GM19099 (cell line): ENCODE measurements around the gene ACMSD.

Experiments
- POLR2A ChIP-seq: IDR thresholded peaks from 3 replicates; pipeline ENCODE4 v1.6.1; 2011; ENCODE audit warnings: low read depth; ENCODE audit not compliant: insufficient read length; ENCODE audit errors: extremely low read depth

Gene ACMSD

DNA sequence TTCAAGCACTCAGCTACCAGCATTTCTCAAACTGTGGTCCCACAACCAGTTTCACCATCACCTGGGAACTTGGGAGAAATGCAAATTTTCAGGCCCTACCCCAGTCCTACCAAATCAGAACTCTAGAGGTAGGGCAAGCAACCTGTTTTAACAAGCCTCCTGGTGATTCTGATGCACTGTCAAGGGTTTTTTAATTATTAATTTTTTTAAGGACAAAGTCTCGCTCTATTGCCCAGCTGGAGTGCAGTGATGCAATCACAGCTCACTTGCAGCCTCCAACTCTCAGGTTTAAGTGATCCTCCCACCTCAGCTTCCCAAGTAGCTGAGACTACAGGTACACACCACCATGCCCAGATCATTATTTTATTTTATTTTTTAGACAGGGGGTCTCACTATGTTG lies 7.8 kb downstream of the ACMSD start:
- TF ChIP-seq POLR2A, result no peak

DNA sequence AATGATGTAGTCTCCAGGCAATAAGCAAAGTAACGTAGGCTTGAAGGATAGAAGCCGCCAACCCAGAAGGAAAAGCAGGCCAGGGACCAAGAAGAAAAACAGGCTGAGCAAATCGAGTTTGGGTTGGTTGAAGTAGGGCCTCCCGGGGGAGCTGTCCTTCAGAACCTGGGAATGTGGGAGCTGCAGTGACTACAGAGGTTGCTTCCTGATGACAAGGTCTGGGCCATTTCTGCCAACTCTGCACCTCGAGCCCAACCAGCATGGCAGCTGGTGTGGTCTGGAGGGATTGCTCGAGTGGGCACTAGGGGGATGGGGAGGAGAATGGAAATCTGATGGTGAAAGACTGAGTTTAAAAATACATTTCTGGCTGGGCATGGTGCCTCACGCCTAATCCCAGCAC lies 14.1 kb downstream of the ACMSD start:
- TF ChIP-seq POLR2A, result no peak

DNA sequence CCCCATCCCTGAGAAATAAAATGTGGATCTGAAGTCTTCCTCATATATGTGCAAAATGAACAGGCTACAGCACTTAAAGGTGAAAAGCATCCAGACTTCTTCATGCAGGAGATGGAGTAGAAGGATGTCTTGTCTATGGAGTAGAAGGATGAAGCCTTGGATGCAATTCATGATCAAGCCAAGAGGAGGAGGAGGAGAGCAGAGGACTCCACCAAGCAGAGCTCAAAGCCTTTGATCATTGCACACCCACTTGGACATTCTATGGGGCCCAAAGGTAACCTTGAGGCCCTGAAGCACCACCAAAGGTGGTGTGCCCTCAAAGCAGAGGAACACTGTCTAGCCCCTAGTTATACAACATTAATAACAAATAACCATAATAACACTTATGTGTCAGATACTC lies 17.3 kb downstream of the ACMSD start:
- no peak for TF ChIP-seq POLR2A

DNA sequence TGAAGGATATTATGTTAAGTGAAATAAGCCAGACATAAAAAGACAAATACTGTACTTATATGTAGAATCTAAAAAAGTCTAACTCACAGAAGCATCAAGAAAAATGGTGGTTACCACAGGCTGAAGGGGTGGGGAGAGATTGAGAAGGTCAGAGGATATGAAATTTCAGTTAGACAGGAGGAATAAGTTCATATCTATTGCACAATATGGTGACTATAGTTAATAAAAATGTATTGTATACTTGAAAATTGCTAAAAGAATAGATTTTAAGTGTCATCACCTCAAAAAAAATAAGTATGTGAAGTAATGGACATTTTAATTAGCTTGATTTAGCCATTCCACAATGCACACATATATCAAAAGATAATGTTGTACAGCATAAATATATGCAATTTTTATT lies 19.8 kb downstream of the ACMSD start:
- no peak for TF ChIP-seq POLR2A

DNA sequence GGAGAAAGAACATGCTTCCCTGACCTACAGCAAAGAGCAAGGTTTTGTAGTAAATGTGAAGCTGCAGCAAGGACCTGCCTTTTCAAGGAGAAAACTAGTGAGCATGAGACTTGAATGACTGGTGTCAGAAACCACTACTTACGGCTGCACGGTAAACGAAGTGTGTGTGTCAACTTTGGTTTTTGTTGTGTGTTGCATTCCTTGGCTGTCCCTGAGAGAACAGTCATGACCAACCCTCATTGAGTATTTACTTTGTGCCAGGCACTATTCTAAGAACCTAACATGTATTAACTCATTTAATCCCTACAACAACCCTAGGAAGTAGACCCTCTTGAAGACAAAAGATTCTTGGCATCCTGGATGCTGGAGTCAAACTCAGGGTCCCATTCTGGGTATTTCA lies 22.8 kb downstream of the ACMSD start:
- no peak for TF ChIP-seq POLR2A

DNA sequence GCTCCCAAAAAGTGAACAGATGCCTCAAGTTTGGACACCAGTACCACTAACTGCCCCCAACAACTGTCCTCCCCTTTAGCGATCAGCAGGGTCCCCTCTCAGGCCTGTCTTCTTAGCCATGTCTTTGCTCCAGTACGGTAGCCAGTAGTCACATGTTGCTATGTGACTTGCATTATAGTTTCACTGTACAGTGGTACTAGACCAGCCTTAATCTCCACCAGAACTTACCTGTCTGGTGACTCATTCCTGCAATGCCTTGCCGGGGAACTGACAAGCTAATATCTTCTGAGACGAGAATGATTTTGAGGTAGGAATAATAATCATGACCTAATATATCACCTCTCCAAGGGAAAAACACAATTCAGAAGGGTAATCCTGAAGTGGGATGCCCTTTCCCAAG lies 23.7 kb downstream of the ACMSD start:
- TF ChIP-seq POLR2A, result no peak

DNA sequence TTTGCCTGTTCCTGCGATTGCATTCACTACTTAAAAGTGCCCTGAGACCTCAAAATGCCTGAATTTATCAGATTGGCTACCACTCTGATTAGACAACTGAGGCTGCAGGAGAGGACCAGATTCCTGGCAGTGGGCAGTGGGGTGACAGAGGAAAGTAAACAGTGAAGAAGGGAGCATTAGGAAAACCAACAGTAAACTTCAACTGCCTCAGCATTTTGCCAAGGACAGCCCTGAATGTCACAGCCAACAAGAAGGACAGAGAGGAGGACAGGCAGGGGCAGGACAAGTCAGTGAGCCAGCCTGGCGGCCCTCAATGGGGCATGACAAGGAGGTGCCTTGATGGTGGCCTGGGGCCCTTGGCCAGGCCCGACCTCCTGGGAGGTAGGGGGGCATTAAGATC lies 24.3 kb downstream of the ACMSD start:
- no peak for TF ChIP-seq POLR2A

DNA sequence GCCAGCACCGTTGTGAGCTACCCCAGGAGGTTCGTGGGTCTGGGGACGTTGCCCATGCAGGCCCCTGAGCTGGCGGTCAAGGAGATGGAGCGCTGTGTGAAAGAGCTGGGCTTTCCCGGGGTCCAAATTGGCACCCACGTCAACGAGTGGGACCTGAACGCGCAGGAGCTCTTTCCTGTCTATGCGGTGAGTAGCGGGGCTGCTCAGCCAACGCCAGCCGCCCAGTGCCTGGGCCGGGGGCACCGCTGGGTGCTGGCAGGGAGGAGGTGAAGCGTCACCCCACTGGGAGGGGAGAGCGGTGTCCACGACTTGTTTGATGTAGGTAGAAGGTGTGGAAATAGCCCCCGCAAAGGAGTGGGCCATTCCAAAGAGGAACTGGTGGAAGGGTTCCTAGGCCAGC lies 25.0 kb downstream of the ACMSD start:
- no peak for TF ChIP-seq POLR2A

DNA sequence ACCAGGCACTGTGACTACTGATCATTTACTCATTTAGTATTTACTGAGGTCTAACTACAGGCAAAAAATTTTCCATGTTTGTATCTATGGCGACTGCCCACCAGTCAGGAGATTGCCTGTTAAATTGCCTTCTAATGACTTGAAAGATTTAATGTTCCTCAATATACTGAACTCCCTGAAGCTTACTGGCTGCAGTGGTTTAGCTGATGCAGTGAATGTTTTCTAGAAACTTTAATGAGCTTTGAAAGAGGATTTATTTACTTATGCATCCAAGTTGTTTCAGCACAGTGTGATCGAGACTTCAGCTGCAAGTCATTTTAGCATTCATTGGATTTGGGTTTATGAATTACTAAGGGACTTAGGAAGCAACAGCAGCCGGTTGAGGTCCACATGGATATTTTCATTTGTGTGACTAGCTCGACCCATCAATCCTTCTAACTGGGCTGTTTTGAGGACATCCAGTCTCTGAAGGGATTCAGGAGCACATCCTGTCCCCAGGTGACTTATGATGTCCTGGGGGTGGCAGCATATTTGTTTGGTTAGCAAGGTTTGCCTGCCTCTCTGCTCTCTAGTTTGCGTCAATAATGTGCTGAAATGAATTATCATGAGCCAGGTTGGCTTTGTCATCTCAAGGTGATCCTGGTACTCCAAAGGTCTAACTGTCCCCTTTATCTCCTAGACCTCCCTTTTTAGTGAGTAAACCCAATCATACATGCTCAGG lies 26.8 kb downstream of the ACMSD start:
- TF ChIP-seq POLR2A, result no peak

DNA sequence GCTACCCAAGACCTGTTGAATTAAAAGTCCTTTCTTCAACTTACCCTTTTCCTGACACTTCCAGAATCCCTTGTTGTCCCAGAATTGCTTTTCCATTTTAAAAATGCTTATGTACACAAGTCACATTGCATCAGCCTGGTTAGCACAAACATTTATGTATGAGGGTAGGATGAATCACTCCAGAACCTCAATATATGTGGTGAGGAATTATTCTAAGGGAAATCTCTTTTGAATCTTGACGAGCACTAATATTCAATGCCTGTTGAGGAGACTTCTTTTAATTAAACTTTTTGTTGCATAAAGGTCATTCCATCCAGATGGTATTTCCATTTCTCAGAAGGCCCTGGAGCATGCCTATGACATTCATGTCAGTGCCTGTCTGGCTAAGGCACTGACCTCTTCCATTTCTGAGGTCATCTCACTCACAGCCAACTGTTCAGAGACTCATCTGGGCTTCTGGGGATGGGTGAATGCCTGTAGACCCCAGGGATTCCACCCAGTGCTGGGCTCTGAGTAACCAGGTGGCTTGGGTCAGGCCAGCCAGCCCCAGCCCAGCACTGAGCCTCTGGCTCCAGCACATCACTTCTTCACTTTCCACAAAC lies 28.2 kb downstream of the ACMSD start:
- TF ChIP-seq POLR2A, result no peak

DNA sequence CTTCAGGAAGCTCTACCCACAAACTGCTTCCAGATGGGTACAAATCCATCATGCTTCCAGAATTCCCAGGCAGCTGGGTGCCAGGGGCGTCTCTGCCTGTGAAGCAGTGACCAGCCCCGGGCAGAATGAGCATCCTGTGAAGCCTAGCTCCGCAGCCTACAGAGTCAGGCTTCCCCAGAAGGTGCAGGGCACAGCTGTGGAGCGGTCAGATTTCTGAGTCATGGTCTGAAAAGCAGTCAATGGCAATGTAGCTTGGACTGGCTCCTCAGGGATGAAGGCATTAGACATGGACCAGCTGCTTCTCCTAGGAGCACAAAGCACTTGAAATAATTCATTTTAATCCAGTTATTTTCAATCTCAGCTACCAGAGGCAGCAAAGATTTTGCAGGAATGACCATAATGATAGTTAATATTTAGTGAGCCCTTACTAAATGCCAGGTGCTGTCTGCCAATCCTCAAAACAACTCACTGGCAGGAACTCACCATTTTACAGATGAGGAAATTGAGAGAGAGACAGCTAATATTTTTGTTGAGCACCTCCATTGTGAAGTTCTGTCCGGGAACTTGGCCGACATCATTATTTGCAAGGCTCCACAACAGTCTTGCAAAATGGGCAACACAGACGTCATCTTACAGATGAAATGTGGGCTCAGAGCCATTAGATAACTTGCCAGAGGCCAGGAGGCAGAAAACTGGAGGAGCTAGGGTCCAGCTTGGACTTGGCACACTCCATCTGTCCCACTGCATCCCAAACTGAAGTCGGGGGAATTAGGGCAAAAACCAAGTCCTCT lies 31.7 kb downstream of the ACMSD start:
- no peak for TF ChIP-seq POLR2A

DNA sequence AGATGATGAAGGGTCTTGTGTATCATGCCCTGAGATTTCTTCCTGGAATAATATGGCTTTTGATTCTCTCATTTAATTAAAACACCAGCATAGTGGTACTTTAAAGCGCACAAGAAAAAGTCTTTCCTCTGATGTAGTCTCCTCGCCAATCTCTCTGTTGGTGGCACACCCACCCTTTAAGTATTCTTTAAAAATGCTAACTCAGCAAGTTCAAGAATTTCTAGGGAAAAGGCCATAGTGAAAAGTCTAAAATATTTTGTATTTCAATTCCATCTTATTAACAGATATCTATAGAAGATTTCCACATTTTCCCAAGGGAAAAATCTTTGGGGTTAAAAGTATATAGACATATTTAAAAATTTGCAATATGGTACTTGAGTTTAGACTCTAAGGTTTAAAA lies 34.7 kb downstream of the ACMSD start:
- no peak for TF ChIP-seq POLR2A

DNA sequence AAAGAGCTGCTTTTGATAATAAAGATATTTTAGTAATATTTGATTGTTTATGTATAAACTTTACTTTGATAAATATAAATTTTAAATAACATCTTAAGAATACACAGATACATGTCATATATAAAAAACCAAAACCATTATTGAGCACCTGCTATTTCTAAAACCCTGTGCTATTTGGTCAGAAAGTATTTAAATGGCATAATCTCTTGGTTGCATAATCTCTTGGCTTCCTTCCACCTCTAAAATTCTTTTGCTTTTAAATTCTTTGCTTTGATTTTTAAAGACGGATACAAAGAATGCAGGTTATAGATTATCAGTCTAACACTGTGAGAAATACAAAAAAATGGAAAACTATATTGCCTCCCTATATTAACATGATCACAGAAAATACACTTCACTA lies 36.9 kb downstream of the ACMSD start:
- TF ChIP-seq POLR2A, result no peak

DNA sequence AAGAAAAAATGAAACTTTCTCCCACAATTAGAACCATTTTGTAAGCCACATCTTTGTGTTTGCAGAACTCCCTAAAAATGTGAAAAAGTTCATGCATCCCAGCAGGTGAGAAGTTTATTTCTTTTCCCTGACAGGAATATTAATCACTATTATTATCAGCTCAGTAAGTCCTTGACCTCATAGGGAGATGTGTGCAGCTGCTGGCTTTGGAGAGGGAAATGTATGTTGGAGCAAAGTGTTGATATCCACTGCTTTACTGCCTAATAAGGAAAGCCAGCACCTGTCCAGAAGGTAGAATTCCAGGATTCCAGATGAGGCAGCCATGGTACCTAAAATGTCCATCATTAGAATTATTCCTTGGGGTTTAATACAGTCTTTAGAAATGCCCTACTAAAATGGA lies 44.4 kb downstream of the ACMSD start:
- no peak for TF ChIP-seq POLR2A

DNA sequence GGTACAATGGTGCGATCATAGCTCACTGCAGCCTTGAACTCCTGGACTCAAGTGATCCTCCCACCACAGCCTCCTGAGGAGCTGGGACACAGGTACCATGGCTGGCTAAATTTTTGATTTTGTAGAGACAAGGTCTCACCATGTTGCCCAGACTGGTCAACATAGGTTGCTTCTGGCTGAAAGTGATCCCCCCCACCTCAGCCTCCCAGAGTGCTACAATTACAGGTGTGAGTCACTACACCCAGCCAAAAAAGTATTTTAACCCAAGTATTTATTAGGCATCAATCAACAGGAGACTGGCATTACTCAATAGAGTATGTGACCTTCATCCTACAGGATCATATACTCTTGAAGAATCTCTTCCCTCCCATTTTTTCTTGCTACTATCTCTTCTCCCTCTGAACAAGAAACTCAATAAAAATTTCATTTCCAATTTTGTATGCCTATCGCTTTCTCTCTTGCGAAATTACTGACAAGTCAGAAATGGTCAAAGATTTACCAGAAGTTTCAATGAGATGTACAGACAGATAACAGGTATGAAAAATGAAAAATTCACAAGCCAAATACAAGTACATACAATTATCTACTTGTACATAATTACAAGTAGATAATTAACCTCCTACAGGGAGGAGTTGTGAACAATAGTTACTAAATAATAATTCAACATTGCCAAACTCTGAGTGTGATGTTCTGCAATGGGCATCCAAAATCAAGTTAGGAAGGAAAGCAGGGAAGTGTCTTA lies 45.3 kb downstream of the ACMSD start:
- no peak for TF ChIP-seq POLR2A

DNA sequence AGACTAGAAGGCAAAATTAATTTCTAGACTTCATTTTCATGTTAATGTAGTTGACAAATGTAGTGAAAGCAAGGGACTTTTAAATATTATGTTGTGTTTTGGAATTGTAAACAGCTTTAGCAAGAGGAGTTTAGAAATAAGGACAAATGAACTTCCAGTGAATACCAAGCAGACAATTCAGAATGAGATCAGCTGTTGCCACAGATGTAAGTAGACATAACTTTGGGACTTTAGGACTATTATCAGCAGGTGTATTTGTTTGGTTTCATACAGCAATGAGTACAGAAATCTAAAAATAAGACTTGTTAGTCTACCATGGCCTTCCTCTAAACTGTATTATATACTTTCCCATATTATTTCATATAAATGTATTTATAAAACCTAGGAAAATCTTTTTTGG lies 46.0 kb downstream of the ACMSD start:
- no peak for TF ChIP-seq POLR2A

DNA sequence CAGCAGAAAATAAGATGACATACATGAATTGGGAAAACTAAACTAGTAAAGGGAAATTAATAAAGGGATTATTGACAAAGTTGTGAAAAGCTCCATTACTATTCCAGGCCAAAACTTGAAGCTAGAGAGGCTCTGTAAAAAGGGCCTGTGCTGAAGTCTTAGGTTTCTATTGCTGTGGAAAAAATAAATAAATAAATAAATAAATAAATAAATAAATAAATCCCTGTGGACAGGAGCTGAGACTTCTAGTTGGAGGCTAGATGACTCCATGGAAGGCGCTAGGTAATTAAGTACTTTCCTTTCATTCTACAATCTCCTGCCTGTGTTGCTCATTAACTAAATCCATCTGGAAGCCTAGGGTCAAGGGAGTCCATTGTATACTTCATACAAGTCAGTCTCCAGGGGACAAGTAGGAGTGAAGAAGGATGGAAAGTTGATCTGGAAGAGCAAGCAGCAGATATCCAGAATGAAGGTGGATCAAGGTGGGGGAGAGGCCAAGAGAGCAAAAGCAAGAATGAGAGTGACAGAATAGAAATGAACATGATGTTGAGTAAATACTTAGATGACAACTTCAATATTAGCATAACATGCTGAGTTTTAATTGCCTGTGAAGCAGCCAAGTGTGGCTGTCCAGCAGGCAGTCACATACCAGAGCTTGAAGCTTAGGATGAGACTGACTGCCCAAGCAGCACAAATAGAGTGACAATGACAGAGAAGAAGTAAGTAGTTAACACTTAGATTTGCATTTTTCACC lies 54.0 kb downstream of the ACMSD start:
- no peak for TF ChIP-seq POLR2A
